ENCODE data around the gene WNT7A.

WNT7A gene

DNA sequence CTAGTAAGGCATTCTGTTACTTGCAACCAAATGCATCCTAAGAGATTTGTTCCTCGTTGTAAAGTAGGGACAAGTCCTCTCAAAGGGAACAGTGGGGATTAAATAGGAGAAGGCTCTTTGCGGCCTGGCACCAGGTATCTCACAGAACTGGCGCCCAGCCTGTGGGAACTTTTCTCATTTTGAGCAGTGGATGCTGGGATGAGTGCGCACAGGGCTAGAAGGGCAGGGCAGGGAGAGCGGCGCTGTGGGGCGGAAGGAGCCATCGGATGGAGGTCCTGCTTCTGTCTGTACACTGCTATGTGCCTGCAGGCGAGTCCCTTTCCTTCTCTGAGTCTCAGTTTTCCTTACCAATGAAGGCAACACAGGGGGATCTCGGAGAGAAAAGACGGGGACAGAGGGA, 50.6 kb downstream of the WNT7A start:
- TF ChIP-seq, protein P1, sequence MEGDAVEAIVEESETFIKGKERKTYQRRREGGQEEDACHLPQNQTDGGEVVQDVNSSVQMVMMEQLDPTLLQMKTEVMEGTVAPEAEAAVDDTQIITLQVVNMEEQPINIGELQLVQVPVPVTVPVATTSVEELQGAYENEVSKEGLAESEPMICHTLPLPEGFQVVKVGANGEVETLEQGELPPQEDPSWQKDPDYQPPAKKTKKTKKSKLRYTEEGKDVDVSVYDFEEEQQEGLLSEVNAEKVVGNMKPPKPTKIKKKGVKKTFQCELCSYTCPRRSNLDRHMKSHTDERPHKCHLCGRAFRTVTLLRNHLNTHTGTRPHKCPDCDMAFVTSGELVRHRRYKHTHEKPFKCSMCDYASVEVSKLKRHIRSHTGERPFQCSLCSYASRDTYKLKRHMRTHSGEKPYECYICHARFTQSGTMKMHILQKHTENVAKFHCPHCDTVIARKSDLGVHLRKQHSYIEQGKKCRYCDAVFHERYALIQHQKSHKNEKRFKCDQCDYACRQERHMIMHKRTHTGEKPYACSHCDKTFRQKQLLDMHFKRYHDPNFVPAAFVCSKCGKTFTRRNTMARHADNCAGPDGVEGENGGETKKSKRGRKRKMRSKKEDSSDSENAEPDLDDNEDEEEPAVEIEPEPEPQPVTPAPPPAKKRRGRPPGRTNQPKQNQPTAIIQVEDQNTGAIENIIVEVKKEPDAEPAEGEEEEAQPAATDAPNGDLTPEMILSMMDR (IDR thresholded peaks at IDR 0.05; ENCODE audit: low read depth, low read length, missing control alignments) = no peak
- H3K4me3 ChIP-seq (replicated peaks; ENCODE audit: low read depth, low read length) = no peak overlapping the region
- DNase-seq (ENCODE audit: extremely low read depth, low read depth) = no peak

DNA sequence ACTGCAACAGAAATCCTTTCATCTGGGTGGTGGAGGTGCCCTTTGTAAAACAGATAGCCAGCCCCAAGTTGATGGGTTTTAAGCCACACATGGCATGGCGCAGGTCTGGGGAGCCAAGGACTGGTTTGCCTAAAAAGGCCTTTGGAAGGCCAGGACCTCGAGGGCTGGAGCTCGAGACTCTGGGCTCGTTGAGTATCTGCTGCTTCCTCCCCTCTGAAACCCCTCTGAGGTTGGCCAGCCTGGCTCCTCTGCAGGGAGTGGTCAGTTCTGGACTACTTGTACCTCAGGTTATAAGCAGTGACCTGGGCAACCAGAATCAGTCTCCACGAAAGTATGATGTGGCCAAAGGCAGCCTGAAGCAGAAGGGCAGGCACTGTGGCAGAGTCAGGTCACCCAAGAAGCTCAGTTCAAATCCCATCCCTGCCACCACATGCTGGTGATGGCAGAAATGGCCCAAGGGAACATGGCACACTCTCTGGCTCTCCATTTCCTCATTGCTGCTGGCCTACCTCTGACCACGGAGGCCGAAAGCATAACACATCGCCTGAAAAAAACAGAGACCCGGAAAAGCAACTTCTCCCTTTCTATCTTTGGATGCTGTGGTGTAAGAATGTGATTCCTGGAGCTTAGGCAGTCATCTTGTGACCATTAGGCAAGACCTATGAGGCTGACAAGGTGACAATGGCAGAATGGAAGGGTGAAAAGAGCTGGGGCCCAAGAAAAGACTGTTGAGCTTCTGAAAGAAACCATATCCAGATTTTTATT, 51.2 kb downstream of the WNT7A start:
- no peak for DNase-seq (ENCODE audit: extremely low read depth, low read depth)
- H3K4me3 ChIP-seq (replicated peaks; ENCODE audit: low read depth, low read length) = no peak overlapping the region
- TF ChIP-seq, protein P1 (IDR thresholded peaks at IDR 0.05; ENCODE audit: low read depth, low read length, missing control alignments) = no peak

DNA sequence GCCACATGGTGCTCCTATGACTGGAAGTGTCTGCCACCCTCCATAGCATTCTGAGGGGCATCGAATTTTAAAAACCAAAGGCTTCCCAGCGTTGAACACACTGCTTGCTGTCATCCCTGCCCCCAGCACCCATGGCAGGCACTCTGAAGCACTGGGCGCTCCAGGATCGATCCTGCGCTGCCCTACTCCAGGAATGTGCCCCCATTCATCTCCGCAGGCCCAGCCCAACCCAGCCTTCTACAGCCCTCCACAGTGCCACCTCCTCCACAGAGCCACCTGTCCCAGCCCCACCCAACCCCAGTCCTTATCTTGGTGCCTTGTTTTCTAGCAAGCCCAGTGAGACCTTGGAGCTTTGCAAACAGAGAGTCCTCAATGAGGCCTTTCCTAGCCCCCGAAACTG, 52.2 kb downstream of the WNT7A start:
- DNase-seq (ENCODE audit: extremely low read depth, low read depth) = no peak
- TF ChIP-seq, protein P1 (IDR thresholded peaks at IDR 0.05; ENCODE audit: low read depth, low read length, missing control alignments) = no peak
- no peak overlapping the region for H3K4me3 ChIP-seq (replicated peaks; ENCODE audit: low read depth, low read length)

DNA sequence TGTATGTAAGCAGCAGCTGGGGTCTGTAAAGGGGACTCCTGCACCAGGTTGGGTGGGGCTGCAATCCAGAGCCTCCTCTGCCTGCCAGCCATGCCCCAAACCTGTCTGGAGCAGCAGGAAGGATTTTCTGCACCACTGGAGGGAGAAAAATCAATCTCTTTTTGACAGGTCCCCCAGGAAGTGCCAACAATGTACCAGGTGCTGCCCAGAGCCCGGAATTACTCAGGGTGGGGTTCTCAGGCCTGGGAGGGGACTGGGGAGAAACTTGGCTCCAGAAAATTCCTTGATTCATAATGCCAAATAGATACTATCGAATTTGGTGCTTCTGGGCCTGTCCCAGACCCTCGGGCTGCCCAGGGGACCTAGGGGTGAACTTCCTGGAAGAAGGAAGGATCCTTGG, 52.6 kb downstream of the WNT7A start:
- TF ChIP-seq, protein P1 (IDR thresholded peaks at IDR 0.05; ENCODE audit: low read depth, low read length, missing control alignments) = no peak
- no peak overlapping the region for H3K4me3 ChIP-seq (replicated peaks; ENCODE audit: low read depth, low read length)
- DNase-seq (ENCODE audit: extremely low read depth, low read depth) = no peak

DNA sequence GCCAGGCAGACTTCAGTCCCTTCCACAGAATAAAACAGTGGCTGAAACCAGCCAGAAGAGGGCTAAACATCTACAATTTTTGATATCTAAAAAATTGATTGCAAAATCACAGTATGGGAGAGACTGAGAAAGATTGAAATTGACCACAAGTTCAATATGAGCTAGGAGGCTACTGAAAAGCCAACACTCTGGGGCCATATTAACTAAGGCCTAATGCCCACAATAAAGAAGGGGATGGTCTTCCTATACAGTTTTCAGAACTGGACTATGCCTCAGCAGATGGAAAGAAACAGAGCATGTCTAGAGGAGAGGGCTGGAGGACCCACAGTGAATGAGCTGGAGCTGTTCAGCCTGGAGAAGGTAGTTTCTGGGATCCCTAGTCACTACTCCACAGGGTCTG, 53.2 kb downstream of the WNT7A start:
- TF ChIP-seq, protein P1 (IDR thresholded peaks at IDR 0.05; ENCODE audit: low read depth, low read length, missing control alignments) = no peak
- DNase-seq (ENCODE audit: extremely low read depth, low read depth) = no peak
- H3K4me3 ChIP-seq (replicated peaks; ENCODE audit: low read depth, low read length) = no peak overlapping the region

DNA sequence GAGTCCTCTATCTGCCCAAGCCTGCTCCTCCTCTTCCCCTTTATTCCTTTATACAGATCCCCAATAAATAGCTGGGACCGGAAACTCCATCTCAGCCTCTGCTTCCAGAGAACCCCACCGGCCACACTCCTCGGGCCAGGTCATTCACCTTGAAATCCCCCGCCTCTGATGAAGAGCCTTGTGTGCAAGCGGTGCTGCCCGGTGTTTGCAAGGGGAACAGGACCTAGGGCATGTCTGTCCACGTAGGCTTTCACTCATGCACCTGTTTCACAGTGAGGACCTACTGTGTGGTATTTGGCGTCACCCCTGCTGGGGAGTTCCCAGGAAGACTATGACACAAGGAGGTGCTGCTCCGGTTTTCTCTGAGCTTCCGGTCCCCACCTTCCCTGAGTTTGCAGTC, 54.0 kb downstream of the WNT7A start:
- no peak overlapping the region for H3K4me3 ChIP-seq (replicated peaks; ENCODE audit: low read depth, low read length)
- DNase-seq (ENCODE audit: extremely low read depth, low read depth) = no peak
- TF ChIP-seq, protein P1 (IDR thresholded peaks at IDR 0.05; ENCODE audit: low read depth, low read length, missing control alignments) = no peak

DNA sequence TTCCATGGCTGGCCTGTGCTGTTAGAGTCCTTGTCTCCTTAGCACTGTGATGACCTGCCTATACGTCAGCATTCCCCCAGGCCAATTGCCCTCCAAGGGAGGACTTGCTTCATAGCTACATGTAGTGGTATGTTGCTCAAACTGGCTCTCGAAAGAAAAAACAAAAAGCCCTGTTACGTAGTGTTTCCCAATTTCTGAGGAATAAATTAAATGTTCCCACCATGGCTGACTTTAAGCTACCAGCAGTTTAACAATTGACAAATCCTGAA, 54.6 kb downstream of the WNT7A start:
- no peak for DNase-seq (ENCODE audit: extremely low read depth, low read depth)
- H3K4me3 ChIP-seq (replicated peaks; ENCODE audit: low read depth, low read length) = no peak overlapping the region
- TF ChIP-seq, protein P1 (IDR thresholded peaks at IDR 0.05; ENCODE audit: low read depth, low read length, missing control alignments) = no peak
